GM10266 (cell line): ENCODE data around the gene E2F3.

Experiments
- DNase-seq: peaks from one replicate; pipeline ENCODE4 v3.0.0; 2012; ENCODE audit errors: extremely low spot score
- TF ChIP-seq, protein P1 (sequence below): IDR thresholded peaks from 2 replicates; pipeline ENCODE4 v1.5.1; 2012; ENCODE audit warnings: mild to moderate bottlenecking, low read depth; ENCODE audit not compliant: control insufficient read depth, insufficient read depth; ENCODE audit errors: missing control alignments

The E2F3 gene

GRCh38 chr6:20402092-20402341 is 338 bp downstream of the E2F3 start:
- no peak for DNase-seq
- TF ChIP-seq, protein P1, sequence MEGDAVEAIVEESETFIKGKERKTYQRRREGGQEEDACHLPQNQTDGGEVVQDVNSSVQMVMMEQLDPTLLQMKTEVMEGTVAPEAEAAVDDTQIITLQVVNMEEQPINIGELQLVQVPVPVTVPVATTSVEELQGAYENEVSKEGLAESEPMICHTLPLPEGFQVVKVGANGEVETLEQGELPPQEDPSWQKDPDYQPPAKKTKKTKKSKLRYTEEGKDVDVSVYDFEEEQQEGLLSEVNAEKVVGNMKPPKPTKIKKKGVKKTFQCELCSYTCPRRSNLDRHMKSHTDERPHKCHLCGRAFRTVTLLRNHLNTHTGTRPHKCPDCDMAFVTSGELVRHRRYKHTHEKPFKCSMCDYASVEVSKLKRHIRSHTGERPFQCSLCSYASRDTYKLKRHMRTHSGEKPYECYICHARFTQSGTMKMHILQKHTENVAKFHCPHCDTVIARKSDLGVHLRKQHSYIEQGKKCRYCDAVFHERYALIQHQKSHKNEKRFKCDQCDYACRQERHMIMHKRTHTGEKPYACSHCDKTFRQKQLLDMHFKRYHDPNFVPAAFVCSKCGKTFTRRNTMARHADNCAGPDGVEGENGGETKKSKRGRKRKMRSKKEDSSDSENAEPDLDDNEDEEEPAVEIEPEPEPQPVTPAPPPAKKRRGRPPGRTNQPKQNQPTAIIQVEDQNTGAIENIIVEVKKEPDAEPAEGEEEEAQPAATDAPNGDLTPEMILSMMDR = no peak

DNA sequence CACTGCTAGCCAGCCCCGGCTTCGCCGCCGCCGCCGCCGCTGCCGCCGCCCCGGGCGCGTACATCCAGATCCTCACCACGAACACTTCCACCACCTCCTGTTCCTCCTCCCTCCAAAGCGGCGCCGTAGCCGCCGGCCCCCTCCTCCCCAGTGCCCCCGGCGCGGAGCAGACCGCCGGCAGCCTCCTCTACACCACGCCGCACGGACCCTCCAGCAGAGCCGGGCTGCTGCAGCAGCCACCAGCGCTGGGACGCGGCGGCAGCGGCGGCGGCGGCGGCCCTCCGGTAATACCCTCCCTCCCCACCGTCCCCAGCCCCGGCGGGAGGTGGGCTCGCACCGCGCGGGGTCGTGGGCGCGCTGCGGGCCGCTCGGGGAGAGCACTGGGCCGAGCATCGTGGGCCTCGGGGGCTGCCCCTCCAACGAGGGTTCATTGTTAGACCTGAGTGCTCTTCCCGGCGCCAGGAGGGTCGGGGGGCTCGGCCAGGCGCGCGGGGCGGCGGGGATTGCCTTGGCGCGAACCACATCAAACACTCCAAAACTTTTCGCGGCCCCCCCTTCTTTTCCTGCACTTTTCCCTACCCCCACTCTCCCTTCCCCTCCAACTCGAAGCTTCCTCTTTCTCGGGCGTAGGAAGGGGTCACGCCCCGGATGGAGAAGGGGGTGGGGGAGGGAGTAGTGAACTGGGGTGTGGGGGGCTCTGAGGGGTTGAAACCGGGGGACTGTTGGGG is 827 bp downstream of the E2F3 start:
- TF ChIP-seq, protein P1 = no peak
- peak; percentile 25 for DNase-seq

- DNase-seq = peak; percentile 91
- TF ChIP-seq, protein P1 = no peak
These were observed 1.5 kb downstream of the E2F3 start for GRCh38 chr6:20403070-20403765.

- DNase-seq = no peak
- TF ChIP-seq, protein P1 = no peak
These were observed 2.3 kb downstream of the E2F3 start for GRCh38 chr6:20403766-20404640.

- TF ChIP-seq, protein P1 = peak; percentile 63
- DNase-seq = peak; percentile 66
These were observed 3.0 kb downstream of the E2F3 start for GRCh38 chr6:20404641-20405032.

GRCh38 chr6:20408851-20409250 is 7.2 kb downstream of the E2F3 start:
- no peak for DNase-seq
- TF ChIP-seq, protein P1 = no peak
